Spleen (tissue), 7 donors: ENCODE data around the gene HOXD10.

Source experiments
- POLR2A ChIP-seq, 3 donors: fragments of 450-650 bp; IDR thresholded peaks; one replicate each; pipeline ENCODE4 v1.5.1; 2017; ENCODE audit warnings: antibody characterized with exemption in 3 of 3, mild to moderate bottlenecking in 1 of 3
- TF ChIP-seq, protein P1 (sequence below), 11 experiments: fragments of 200-600 bp in 7 of 11; fragments of 450-650 bp in 4 of 11; sonication (generic) in 4 of 11; IDR thresholded peaks in 8 of 11; conservative IDR thresholded peaks in 3 of 11; 1 replicate in 7 of 11; 2 replicates in 4 of 11; pipeline versions ENCODE4 v1.4.0 to v1.8.0; 2016 to 2021; ENCODE audit warnings: antibody characterized with exemption in 11 of 11, inconsistent platforms in 4 of 11, mild to moderate bottlenecking in 1 of 11
- donor health status: DM: no; HTN: no; CAD: no; lungs with moderate emphysema.
- donor health status: DM: no; HTN: no; CAD: no.
- donor health status: DM: no; HTN: no; CAD: no.

DNA sequence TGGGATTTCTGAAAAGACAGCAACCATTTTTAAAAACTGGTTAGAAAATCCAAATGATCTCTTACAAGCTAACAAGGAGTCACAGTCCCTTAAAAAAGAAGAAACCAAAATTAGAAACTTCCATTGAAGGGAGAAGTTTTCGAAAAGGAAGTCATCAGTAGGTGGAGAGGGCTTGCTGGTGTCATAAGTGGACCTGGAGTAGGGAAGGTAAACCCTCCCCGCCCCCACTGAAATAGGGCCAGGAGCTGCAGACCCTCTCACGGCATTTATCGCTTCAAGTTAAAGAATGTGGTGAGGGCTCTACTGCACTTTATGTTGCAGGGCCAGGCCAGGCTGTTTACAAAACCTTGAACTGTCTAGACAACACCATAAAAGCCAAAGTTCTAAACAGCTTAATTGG, 6.6 kb upstream of the HOXD10 start:
- TF ChIP-seq, protein P1, sequence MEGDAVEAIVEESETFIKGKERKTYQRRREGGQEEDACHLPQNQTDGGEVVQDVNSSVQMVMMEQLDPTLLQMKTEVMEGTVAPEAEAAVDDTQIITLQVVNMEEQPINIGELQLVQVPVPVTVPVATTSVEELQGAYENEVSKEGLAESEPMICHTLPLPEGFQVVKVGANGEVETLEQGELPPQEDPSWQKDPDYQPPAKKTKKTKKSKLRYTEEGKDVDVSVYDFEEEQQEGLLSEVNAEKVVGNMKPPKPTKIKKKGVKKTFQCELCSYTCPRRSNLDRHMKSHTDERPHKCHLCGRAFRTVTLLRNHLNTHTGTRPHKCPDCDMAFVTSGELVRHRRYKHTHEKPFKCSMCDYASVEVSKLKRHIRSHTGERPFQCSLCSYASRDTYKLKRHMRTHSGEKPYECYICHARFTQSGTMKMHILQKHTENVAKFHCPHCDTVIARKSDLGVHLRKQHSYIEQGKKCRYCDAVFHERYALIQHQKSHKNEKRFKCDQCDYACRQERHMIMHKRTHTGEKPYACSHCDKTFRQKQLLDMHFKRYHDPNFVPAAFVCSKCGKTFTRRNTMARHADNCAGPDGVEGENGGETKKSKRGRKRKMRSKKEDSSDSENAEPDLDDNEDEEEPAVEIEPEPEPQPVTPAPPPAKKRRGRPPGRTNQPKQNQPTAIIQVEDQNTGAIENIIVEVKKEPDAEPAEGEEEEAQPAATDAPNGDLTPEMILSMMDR (IDR thresholded peaks at IDR 0.05 in 8 of 11, conservative IDR thresholded peaks at IDR 0.05 in 3 of 11), result no peak
- no peak for TF ChIP-seq POLR2A (IDR thresholded peaks at IDR 0.05)
